H9 (cell line): ENCODE measurements around the gene WLS. TPM values are rescaled to one million over a fixed set of nuclear protein-coding genes. Genes with fewer than 3 reads are reported as not detected.

ENCODE experiments used
- DNase-seq: peaks from one replicate; pipeline ENCODE4 v3.0.0-alpha.2; 2017
- H2AFZ ChIP-seq: one replicate; pipeline ENCODE4 v1.6.1; 2013; ENCODE audit warnings: mild to moderate bottlenecking, low read length, control low read depth, moderate library complexity
- H2AK5ac ChIP-seq: 2 replicates; pipeline ENCODE4 v1.6.1; 2013; ENCODE audit warnings: low read length, control low read depth, mixed read lengths; ENCODE audit not compliant: insufficient read length
- H2BK120ac ChIP-seq: one replicate; pipeline ENCODE4 v1.6.1; 2013; ENCODE audit warnings: low read depth, mild to moderate bottlenecking, low read length, control low read depth, inconsistent platforms; ENCODE audit not compliant: poor library complexity, severe bottlenecking
- H2BK12ac ChIP-seq: 2 replicates; pipeline ENCODE4 v1.6.1; 2013; ENCODE audit warnings: low read length, control low read depth, mixed read lengths, low read depth; ENCODE audit not compliant: insufficient read length
- H2BK15ac ChIP-seq: 2 replicates; pipeline ENCODE4 v1.6.1; 2013; ENCODE audit warnings: low read depth, low read length, control low read depth
- H2BK20ac ChIP-seq: one replicate; pipeline ENCODE4 v1.6.1; 2013; ENCODE audit warnings: low read depth, mild to moderate bottlenecking, low read length, control low read depth, inconsistent platforms; ENCODE audit not compliant: poor library complexity, severe bottlenecking
- H2BK5ac ChIP-seq: 2 replicates; pipeline ENCODE4 v1.6.1; 2013; ENCODE audit warnings: low read length, control low read depth, mixed read lengths; ENCODE audit not compliant: insufficient read length
- H3K14ac ChIP-seq: 2 replicates; pipeline ENCODE4 v1.6.1; 2013; ENCODE audit warnings: low read length, control low read depth; ENCODE audit not compliant: insufficient read depth
- H3K18ac ChIP-seq: 2 replicates; pipeline ENCODE4 v1.6.1; 2013; ENCODE audit warnings: low read depth, mild to moderate bottlenecking, mixed read lengths, low read length, control low read depth; ENCODE audit not compliant: insufficient read length
- H3K23ac ChIP-seq: 2 replicates; pipeline ENCODE4 v1.6.1; 2013; ENCODE audit warnings: low read length, control low read depth, mixed read lengths, low read depth; ENCODE audit not compliant: insufficient read length
- H3K23me2 ChIP-seq: 2 replicates; pipeline ENCODE4 v1.6.1; 2013; ENCODE audit warnings: low read depth, mild to moderate bottlenecking, mixed read lengths, low read length, control low read depth; ENCODE audit not compliant: insufficient read length, poor library complexity, severe bottlenecking
- H3K27ac ChIP-seq: 2 replicates; pipeline ENCODE4 v1.5.1; 2013; ENCODE audit warnings: low read length, control low read depth, mixed read lengths, low read depth; ENCODE audit not compliant: insufficient read length
- H3K27me3 ChIP-seq: 2 replicates; pipeline ENCODE4 v1.6.1; 2013; ENCODE audit warnings: low read length, control low read depth, inconsistent platforms; ENCODE audit not compliant: insufficient read depth
- H3K4ac ChIP-seq: 2 replicates; pipeline ENCODE4 v1.6.1; 2013; ENCODE audit warnings: low read depth, mild to moderate bottlenecking, control low read depth, inconsistent platforms, low read length, moderate library complexity
- H3K4me1 ChIP-seq: 2 replicates; pipeline ENCODE4 v1.6.1; 2013; ENCODE audit warnings: low read length, control low read depth, inconsistent platforms; ENCODE audit not compliant: insufficient read depth
- H3K4me2 ChIP-seq: 2 replicates; pipeline ENCODE4 v1.6.1; 2013; ENCODE audit warnings: low read length, control low read depth, mixed read lengths; ENCODE audit not compliant: insufficient read length, insufficient read depth
- H3K56ac ChIP-seq: 2 replicates; pipeline ENCODE4 v1.6.1; 2013; ENCODE audit warnings: low read depth, mild to moderate bottlenecking, mixed read lengths, low read length, control low read depth; ENCODE audit not compliant: insufficient read length
- H3K79me1 ChIP-seq: 2 replicates; pipeline ENCODE4 v1.6.1; 2013; ENCODE audit warnings: low read depth, mild to moderate bottlenecking, moderate library complexity, low read length, control low read depth, inconsistent platforms; ENCODE audit not compliant: insufficient read depth, poor library complexity, severe bottlenecking
- H3K79me2 ChIP-seq: 2 replicates; pipeline ENCODE4 v1.6.1; 2013; ENCODE audit warnings: low read length, control low read depth, inconsistent platforms; ENCODE audit not compliant: insufficient read depth
- H3K9ac ChIP-seq: 2 replicates; pipeline ENCODE4 v1.6.1; 2013; ENCODE audit warnings: low read length, control low read depth, mixed read lengths; ENCODE audit not compliant: insufficient read length; ENCODE audit errors: extremely low read depth
- H3K9me3 ChIP-seq: one replicate; pipeline ENCODE4 v1.6.1; 2013; ENCODE audit warnings: low read depth, low read length, inconsistent platforms; ENCODE audit not compliant: control insufficient read depth
- H3T11ph ChIP-seq: one replicate; pipeline ENCODE4 v1.6.1; 2013; ENCODE audit warnings: mild to moderate bottlenecking, low read length, control low read depth, inconsistent platforms
- H4K20me1 ChIP-seq: one replicate; pipeline ENCODE4 v1.6.1; 2013; ENCODE audit not compliant: control insufficient read depth, insufficient read length, insufficient read depth
- H4K5ac ChIP-seq: 2 replicates; pipeline ENCODE4 v1.6.1; 2013; ENCODE audit warnings: low read depth, mild to moderate bottlenecking, mixed read lengths, low read length, control low read depth; ENCODE audit not compliant: insufficient read length
- H4K8ac ChIP-seq: replicated peaks from 2 replicates; pipeline ENCODE4 v1.6.1; 2013; ENCODE audit warnings: low read length, control low read depth, mixed read lengths, low read depth; ENCODE audit not compliant: insufficient read length
- H4K91ac ChIP-seq: 2 replicates; pipeline ENCODE4 v1.6.1; 2013; ENCODE audit warnings: low read depth, mild to moderate bottlenecking, moderate library complexity, mixed read lengths, low read length, control low read depth; ENCODE audit not compliant: insufficient read length
- H3K27ac Mint-ChIP-seq, 3 experiments: 2 replicates in 2 of 3; 3 replicates in 1 of 3; pipeline ENCODE4 v1.8.0; 2020 to 2021; ENCODE audit warnings: mixed read lengths in 3 of 3, mild to moderate bottlenecking in 1 of 3, moderate library complexity in 1 of 3
- H3K27me3 Mint-ChIP-seq: 2 replicates; pipeline ENCODE4 v1.8.0; 2021; ENCODE audit warnings: low read depth, mild to moderate bottlenecking, moderate library complexity, mixed read lengths
- H3K36me3 Mint-ChIP-seq, 3 experiments: 2 replicates in 2 of 3; 3 replicates in 1 of 3; pipeline ENCODE4 v1.8.0; 2020 to 2021; ENCODE audit warnings: low read depth in 3 of 3, mixed read lengths in 3 of 3; ENCODE audit not compliant: insufficient read depth in 1 of 3
- H3K4me1 Mint-ChIP-seq, 2 experiments: 2 replicates each; pipeline ENCODE4 v1.8.0; 2020; ENCODE audit warnings: mixed read lengths in 2 of 2
- H3K4me3 Mint-ChIP-seq, 2 experiments: 2 replicates in 1 of 2; 3 replicates in 1 of 2; pipeline ENCODE4 v1.8.0; 2020 to 2021; ENCODE audit warnings: mild to moderate bottlenecking in 2 of 2, mixed read lengths in 2 of 2, moderate library complexity in 1 of 2
- H3K9me3 Mint-ChIP-seq, 2 experiments: 2 replicates in 1 of 2; 3 replicates in 1 of 2; pipeline ENCODE4 v1.8.0; 2020; ENCODE audit warnings: mild to moderate bottlenecking in 2 of 2, mixed read lengths in 2 of 2, moderate library complexity in 1 of 2
- CTCF ChIP-seq: fragments of 200-600 bp; sonication (generic); conservative IDR thresholded peaks from 3 replicates; pipeline ENCODE4 v1.8.0; 2021; ENCODE audit warnings: antibody characterized with exemption, mild to moderate bottlenecking
- WGBS: extraction: QIAGEN DNeasy Blood & Tissue Kit; methylation state at CpG from one replicate; pipeline ENCODE4 v1.1.7; 2013; ENCODE audit warnings: missing lambda C conversion rate, low lambda C conversion rate, mixed read lengths; ENCODE audit not compliant: insufficient read length; ENCODE audit errors: extremely low coverage; 5-methylcytosine and 5-hydroxymethylcytosine counted together
- total RNA-seq: library from RNA; stranded (reverse); gene quantifications from 2 replicates; pipeline ENCODE4 v1.2.1, GENCODE V29; 2021

Gene WLS
- total RNA-seq, 1 experiment from 2014 or later: 0.94 TPM

- Histone ChIP-seq H3K18ac (peak overlapping the region; percentile 77), H3K27me3 (no peaks in the 10 kb centered on the region), H3K4me1 (peaks cover 7% of the 10 kb centered on the region; the same call in 1 of the 2 replicates), H3K9me3 (no peaks in the 10 kb centered on the region), H3T11ph (no peak overlapping the region), H3K4ac (no peak overlapping the region), H3K79me1 (no peaks in the 10 kb centered on the region), H3K56ac (no peak overlapping the region), H3K23ac (no peak overlapping the region), H2BK20ac (no peak overlapping the region), H3K4me2 (no peak overlapping the region), H4K91ac (no peak overlapping the region), H2BK120ac (peak overlapping the region; percentile 73), H3K14ac (peak overlapping the region; percentile 21; the same call in 1 of the 2 replicates), H2BK12ac (no peak overlapping the region), H2AFZ (no peak overlapping the region), H2BK15ac (no peak overlapping the region), H3K9ac (no peak overlapping the region), H4K20me1 (no peaks in the 10 kb centered on the region), H4K8ac (no peak overlapping the region), H3K27ac (peak overlapping the region; percentile 11), H2AK5ac (no peak overlapping the region), H2BK5ac (no peak overlapping the region), H3K23me2 (no peaks in the 10 kb centered on the region), H4K5ac (no peak overlapping the region), H3K79me2 (no peaks in the 10 kb centered on the region)
- H3K36me3 Mint-ChIP-seq: no peaks in the 10 kb centered on the region
- peak overlapping the region in 1 of 2 experiments; percentile 35; a peak in 1 of 5 replicates for H3K4me3 Mint-ChIP-seq
- no peak for DNase-seq
- TF ChIP-seq CTCF: no peak
- WGBS: no CpG with 5 or more reads among the region's 15 CpGs
- H3K27me3 Mint-ChIP-seq: no peaks in the 10 kb centered on the region
- H3K27ac Mint-ChIP-seq: peak overlapping the region; percentile 58 to 82 (median 59); a peak in 6 of 7 replicates
- H3K4me1 Mint-ChIP-seq: peaks cover 25 to 30% of the 10 kb centered on the region in 2 experiments
- H3K9me3 Mint-ChIP-seq: no peaks in the 10 kb centered on the region
These were observed 91.0 kb downstream of the WLS start for GRCh38 chr1:68141071-68142021.
